ENCODE measurements around the gene RO60. TPM values are rescaled to one million over a fixed set of nuclear protein-coding genes. Genes with fewer than 3 reads are reported as not detected.

RO60 gene
- total RNA-seq, 1 donor from 2014 or later = 73.5 TPM

DNA sequence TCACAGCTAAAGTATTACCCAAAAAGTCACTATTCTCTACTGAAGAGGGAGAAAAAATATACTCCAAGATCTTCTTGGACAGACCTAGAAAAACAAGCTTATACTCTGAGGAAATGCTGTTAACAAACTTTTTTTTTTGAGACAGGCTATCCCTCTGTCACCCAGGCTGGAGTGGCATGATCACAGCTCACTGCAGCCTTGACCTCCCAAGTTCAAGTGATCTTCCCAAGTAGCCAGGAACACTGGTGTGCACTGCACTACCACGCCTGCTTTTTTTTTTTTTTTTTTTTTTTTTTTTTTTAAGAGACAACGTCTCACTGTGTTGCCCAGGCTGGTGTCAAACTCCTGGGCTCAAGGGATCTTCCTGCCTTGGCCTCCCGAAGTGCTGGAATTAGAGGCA, 28.5 kb downstream of the RO60 start:
- no peaks in the 10 kb centered on the region for H3K9me3 ChIP-seq
- no peak overlapping the region for H3K27ac ChIP-seq
- peaks cover 35% of the 10 kb centered on the region for H3K36me3 ChIP-seq
- TF ChIP-seq, protein P1, sequence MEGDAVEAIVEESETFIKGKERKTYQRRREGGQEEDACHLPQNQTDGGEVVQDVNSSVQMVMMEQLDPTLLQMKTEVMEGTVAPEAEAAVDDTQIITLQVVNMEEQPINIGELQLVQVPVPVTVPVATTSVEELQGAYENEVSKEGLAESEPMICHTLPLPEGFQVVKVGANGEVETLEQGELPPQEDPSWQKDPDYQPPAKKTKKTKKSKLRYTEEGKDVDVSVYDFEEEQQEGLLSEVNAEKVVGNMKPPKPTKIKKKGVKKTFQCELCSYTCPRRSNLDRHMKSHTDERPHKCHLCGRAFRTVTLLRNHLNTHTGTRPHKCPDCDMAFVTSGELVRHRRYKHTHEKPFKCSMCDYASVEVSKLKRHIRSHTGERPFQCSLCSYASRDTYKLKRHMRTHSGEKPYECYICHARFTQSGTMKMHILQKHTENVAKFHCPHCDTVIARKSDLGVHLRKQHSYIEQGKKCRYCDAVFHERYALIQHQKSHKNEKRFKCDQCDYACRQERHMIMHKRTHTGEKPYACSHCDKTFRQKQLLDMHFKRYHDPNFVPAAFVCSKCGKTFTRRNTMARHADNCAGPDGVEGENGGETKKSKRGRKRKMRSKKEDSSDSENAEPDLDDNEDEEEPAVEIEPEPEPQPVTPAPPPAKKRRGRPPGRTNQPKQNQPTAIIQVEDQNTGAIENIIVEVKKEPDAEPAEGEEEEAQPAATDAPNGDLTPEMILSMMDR (IDR thresholded peaks at IDR 0.05) = no peak
- H3K4me1 ChIP-seq = no peaks in the 10 kb centered on the region
- no peaks in the 10 kb centered on the region for H3K27me3 ChIP-seq
- ATAC-seq = no peak
- intact Hi-C loops (cut with DNase I) = no loop called here
- no peak for DNase-seq
- H3K4me3 ChIP-seq = no peak overlapping the region

DNA sequence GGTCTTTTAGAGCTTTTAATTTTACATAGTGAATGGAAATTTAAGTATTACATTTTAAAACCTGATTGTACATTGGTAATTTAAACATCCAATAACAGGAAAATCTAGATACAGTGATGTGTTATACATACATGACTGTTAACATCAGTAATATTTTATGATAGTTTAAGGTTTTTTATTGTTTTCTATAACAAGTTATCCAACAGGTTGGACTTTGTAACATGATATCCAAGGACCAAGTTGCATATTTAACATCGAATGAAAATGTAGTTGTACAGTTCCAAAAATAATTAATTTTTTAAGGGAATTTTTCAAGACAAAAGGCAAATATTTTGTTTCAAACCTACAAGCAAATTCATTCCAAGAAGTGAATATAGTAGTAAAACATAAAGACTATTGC, 31.5 kb downstream of the RO60 start:
- intact Hi-C loops (cut with DNase I) = no loop called here
- peaks cover 35% of the 10 kb centered on the region for H3K36me3 ChIP-seq

DNA sequence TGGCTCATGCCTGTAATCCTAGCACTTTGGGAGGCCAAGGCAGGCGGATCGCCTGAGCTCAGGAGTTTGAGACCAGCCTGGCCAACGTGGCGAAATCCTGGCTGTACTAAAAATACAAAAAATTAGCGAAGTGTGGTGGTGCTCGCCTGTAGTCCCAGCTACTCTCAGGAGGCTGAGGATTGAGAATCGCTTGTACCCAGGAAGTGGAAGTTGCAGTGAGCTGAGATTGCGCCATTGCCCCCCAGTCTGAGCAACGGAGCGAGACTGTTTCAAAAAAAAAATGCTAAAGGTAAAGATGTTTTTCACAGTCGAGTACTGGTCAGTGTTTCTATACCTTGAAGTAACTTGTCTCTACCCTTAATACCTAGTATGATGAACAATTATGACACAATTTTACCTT, 34.7 kb downstream of the RO60 start:
- DNase-seq (no peak), ATAC-seq (no peak)
- Histone ChIP-seq H3K27me3 (no peaks in the 10 kb centered on the region), H3K9me3 (no peaks in the 10 kb centered on the region), H3K27ac (no peak overlapping the region), H3K4me3 (no peak overlapping the region), H3K36me3 (peaks cover 59% of the 10 kb centered on the region), H3K4me1 (no peaks in the 10 kb centered on the region)
- TF ChIP-seq, protein P1 (IDR thresholded peaks at IDR 0.05) = no peak
- intact Hi-C loops (cut with DNase I) = no loop called here

More for the DNA sequence above, 31.5 kb downstream of the RO60 start:
- Histone ChIP-seq H3K4me1 (no peaks in the 10 kb centered on the region), H3K9me3 (no peaks in the 10 kb centered on the region), H3K27me3 (no peaks in the 10 kb centered on the region), H3K27ac (no peak overlapping the region), H3K4me3 (no peak overlapping the region)
- TF ChIP-seq, protein P1 (IDR thresholded peaks at IDR 0.05) = no peak
- DNase-seq (no peak), ATAC-seq (no peak)

DNA sequence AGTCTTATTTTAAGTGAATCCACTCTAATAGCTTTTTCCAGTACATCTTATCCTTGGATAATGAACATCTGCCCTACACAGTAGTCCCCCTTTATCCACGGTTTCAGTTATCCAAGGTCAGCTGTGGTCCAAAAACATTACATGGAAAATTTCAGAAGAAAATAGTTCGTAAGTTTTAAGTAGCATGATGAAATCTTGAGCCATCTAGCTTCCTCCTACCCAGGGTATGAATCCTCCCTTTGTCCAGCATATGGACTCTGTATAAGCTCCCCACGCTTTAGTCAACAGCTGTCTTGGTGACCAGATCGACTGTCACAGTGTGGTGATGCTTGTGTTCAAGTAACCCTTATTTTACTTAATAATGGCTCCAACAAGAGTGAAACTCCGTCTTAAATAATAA, 43.2 kb downstream of the RO60 start:
- ATAC-seq = no peak
- H3K9me3 ChIP-seq = no peaks in the 10 kb centered on the region
- H3K27ac ChIP-seq = no peak overlapping the region
- no peak overlapping the region for H3K4me3 ChIP-seq
- no peaks in the 10 kb centered on the region for H3K27me3 ChIP-seq
- TF ChIP-seq, protein P1 (IDR thresholded peaks at IDR 0.05) = no peak
- peaks cover 29% of the 10 kb centered on the region for H3K36me3 ChIP-seq
- H3K4me1 ChIP-seq = peaks cover 11% of the 10 kb centered on the region
- intact Hi-C loops (cut with DNase I) = no loop called here
- DNase-seq = no peak

DNA sequence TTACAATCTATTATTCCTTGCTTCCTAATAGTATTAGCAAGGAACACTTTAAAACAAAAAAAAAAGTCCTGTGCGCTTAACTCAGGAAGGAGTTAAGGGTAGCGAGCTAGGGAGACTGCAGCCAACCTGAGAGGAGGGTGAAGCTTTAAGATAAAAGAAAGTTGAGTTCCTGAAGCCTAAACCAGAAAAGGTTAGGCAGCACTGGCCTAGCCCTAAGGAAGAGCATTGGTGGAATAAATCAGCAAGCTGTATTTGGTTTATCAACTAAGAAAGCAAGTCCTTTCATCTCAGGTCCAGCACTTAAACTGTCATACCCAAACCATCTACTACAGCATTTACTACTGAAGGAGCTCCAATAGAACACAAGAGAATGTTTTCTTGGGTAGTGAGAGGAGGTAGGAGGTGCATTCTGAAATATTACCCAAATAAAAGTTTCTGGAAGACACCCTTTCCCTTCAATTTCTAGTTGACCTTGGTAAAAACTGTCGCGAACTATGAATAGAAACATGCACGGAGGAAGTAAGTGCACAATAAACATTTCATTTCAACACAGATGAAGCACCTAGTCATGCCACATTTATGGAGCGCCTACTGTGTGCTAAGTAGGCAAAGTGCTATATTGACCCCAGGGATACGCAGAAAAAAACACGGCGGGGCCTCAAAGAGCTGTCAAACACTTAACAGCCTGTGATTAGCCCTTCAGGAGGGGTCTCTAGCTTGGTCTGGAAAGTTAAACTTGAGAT, 44.5 kb downstream of the RO60 start:
- Histone ChIP-seq H3K36me3 (peaks cover 19% of the 10 kb centered on the region), H3K27me3 (no peaks in the 10 kb centered on the region), H3K4me1 (peaks cover 11% of the 10 kb centered on the region), H3K27ac (peak overlapping the region; percentile 86), H3K4me3 (peak overlapping the region; percentile 85), H3K9me3 (no peaks in the 10 kb centered on the region)
- no peak for DNase-seq
- TF ChIP-seq, protein P1 (IDR thresholded peaks at IDR 0.05) = no peak
- no peak for ATAC-seq
- intact Hi-C loops (cut with DNase I) = no loop called here

All from upper lobe of right lung (tissue), 1 donor.